GM20000 (cell line): ENCODE data around the gene EVL.

ENCODE experiments used
- DNase-seq: peaks from one replicate; pipeline ENCODE4 v3.0.0; 2012; ENCODE audit warnings: low spot score
- CTCF ChIP-seq: IDR thresholded peaks from 2 replicates; pipeline ENCODE4 v1.5.1; 2012; ENCODE audit warnings: mild to moderate bottlenecking, control low read depth; ENCODE audit errors: extremely low read depth, missing control alignments

Gene EVL

DNA sequence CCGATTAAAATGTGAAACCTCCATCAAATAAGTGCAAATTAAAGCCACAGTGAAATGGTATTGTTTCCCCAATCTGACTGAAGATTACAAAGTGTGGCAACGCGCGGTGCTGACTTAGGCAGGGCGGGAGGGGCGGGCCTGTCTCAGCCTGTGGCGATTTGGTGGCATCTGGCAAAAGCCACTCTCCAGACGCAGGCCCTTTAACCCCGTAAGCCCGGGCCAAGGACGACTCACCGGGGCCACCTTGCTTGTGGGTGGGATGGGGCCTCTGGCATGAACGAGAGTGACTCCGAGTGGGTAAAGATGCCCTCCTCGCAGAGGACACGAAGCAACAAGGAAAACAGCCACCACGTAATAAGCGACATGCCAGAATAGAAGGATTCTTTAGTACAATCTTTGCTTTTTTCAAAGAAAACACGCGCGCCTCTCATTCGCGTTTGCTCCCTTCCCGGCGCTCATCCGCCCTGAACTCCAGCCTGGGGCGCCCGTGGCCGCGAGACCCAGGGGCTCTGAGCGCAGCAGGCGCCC lies 93.4 kb downstream of the EVL start:
- TF ChIP-seq CTCF: no peak
- DNase-seq: no peak

DNA sequence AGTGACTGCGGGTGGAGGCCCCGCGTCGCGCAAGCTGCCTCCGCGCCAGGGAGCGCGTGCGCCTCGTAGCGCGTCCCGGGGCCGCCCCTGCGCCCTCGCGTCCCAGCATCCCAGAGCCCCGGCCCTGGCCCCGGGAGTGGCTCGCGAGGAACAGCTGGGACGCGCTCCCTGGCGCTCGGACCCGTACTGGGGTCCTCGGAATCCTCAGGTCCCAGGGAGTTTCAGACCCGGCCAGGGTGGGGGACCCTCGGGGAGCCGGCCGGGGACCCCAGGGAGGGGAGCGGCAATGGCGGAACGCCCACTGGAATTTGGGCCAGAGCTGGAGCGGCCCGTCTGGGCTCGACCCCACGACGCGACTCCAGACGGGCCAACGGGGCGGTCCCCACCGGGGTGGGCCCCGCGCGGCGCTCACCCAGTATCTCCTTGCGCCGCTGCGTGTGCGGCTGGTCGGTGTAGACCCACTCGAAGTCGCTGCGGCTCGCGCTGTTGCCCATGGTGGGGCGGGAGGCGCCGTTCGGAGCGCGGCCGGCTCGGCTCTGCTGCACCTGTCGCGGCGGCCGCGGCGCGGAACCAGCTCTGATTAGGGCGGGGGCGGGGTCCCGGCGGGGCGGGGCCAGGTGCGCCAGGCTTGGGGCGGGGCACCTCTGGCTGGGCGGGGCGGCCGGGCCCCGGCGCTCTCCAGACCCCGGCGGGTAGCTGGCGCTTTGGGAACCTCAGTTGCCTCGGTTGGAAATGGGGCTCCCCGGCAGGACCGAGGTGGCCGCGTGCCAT lies 94.1 kb downstream of the EVL start, which contains the start of gene DEGS2:
TSS of gene DEGS2 (minus strand) at position 552 of the 771 bp plus-strand sequence. CDS start at position 494, 58 bp downstream.
- TF ChIP-seq CTCF: no peak
- peak; percentile 92 for DNase-seq

DNA sequence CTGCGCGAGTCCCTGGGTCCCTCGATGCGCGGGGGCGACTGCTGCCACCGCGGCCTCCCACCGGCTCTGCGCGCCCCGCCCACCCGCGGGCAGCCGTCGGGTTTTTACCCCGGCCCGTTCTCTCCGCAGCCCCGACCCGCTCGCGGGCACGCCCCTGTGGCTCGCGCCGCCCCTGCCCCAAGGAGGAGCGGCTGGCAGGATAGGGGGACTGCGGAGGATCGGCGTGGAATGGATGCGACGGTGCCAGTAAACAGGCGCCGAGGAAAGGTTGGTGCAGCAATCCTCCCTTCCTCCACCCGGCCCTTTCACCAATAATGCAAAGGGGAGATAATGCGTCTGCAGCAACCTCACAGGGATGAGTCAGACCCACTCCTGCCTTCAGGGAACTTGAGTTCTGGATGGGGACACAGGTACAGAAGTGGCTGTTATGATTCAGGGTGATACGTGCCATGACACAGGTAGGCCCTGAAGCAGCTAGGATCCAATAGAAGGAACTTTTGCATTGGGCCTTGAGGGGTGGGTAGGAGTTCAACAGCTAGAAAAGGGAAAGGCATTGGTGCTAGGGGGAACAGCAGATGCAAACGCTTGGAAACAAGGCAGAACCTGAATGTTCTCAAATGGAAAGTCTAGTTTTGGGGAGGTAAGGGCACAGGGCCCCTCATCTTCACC lies 94.8 kb downstream of the EVL start:
- TF ChIP-seq CTCF: no peak
- DNase-seq: no peak

GRCh38 chr14:100160534-100160916 lies 95.3 kb downstream of the EVL start:
- no peak for DNase-seq
- no peak for TF ChIP-seq CTCF

GRCh38 chr14:100165376-100165775 lies 100.2 kb downstream of the EVL start:
- TF ChIP-seq CTCF: no peak
- DNase-seq: no peak

GRCh38 chr14:100165831-100166440 lies 100.7 kb downstream of the EVL start:
- DNase-seq: no peak
- no peak for TF ChIP-seq CTCF

GRCh38 chr14:100168506-100168905 lies 103.3 kb downstream of the EVL start:
- no peak for DNase-seq
- no peak for TF ChIP-seq CTCF
